Measurements from ENCODE around the gene EEF2K. TPM values are rescaled to one million over a fixed set of nuclear protein-coding genes. Genes with fewer than 3 reads are reported as not detected.
A peak's percentile ranks its signal among the peaks of the same experiment; 100 is the strongest.

Gene EEF2K
- total RNA-seq, 2 donors from 2014 or later = 23.6 to 25.1 TPM

DNA sequence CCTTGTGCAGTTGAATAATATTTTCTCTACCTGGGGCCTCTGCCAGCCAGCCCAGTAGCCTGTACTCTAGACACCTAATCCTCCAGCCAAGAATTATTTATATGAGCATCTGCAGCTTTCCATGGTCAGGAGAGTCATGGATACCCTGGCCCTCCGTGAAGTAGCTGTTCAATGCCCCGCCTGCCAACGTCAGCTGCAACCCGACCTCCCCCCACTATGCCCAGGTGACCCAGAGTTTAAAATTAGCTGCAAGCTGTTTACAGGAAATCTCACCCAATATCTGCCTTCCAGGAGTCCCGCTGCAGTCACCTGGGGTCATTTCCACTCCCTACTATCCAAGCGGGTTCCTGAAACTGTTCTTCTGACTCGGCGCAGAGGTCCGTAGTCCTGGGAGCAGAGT lies 31.4 kb upstream of the EEF2K start:
- TF ChIP-seq POLR2A (IDR thresholded peaks at IDR 0.05) (no peak), CTCF (IDR thresholded peaks at IDR 0.05) (no peak)
- H3K4me3 ChIP-seq = no peak overlapping the region
- H3K4me1 ChIP-seq = no peaks in the 10 kb centered on the region
- 45 to 49% methylated on average over 9 of the region's 9 CpGs for WGBS, 2 donors
- no peaks in the 10 kb centered on the region for H3K9me3 ChIP-seq
- H3K27me3 ChIP-seq = no peaks in the 10 kb centered on the region
- DNase-seq (no peak), ATAC-seq (no peak)
- H3K27ac ChIP-seq = no peak overlapping the region
- no peaks in the 10 kb centered on the region for H3K36me3 ChIP-seq (replicated peaks in 1 of 2; ENCODE audit: insufficient read depth in 1 of 2, low read depth in 2 of 2)
- intact Hi-C loops (cut with DNase I) = loop anchor here (10.0 kb wide), 1 partner anchor 230 kb away; no protein-coding TSS in a partner anchor

GRCh38 chr16:22177968-22178930 lies 27.8 kb upstream of the EEF2K start:
- intact Hi-C loops (cut with DNase I) = loop anchor here (10.0 kb wide), 1 partner anchor 233 kb away; no protein-coding TSS in a partner anchor
- DNase-seq (no peak), ATAC-seq (peak; percentile 9)

GRCh38 chr16:22181426-22181825 lies 24.7 kb upstream of the EEF2K start:
- Histone ChIP-seq H3K27ac (no peak overlapping the region), H3K4me1 (no peaks in the 10 kb centered on the region), H3K27me3 (no peaks in the 10 kb centered on the region), H3K9me3 (no peaks in the 10 kb centered on the region), H3K4me3 (no peak overlapping the region), H3K36me3 (replicated peaks in 1 of 2; ENCODE audit: insufficient read depth in 1 of 2, low read depth in 2 of 2) (no peaks in the 10 kb centered on the region)
- ATAC-seq (no peak), DNase-seq (no peak)
- TF ChIP-seq CTCF (IDR thresholded peaks at IDR 0.05) (no peak), POLR2A (IDR thresholded peaks at IDR 0.05) (no peak)
- 63 to 73% methylated on average over 2 to 11 of the region's 11 CpGs for WGBS, 2 donors
- intact Hi-C loops (cut with DNase I) = no loop called here

More at GRCh38 chr16:22177968-22178930, 27.8 kb upstream of the EEF2K start:
- H3K27me3 ChIP-seq = no peaks in the 10 kb centered on the region
- H3K9me3 ChIP-seq = no peaks in the 10 kb centered on the region
- TF ChIP-seq POLR2A (IDR thresholded peaks at IDR 0.05) (no peak), CTCF (IDR thresholded peaks at IDR 0.05) (no peak)
- no peaks in the 10 kb centered on the region for H3K4me1 ChIP-seq
- H3K27ac ChIP-seq = no peak overlapping the region
- no peak overlapping the region for H3K4me3 ChIP-seq
- no peaks in the 10 kb centered on the region for H3K36me3 ChIP-seq (replicated peaks in 1 of 2; ENCODE audit: insufficient read depth in 1 of 2, low read depth in 2 of 2)
- 66 to 79% methylated on average over 8 to 18 of the region's 18 CpGs for WGBS, 2 donors

- DNase-seq (no peak), ATAC-seq (no peak)
- intact Hi-C loops (cut with DNase I) = no loop called here
- no peaks in the 10 kb centered on the region for H3K36me3 ChIP-seq (replicated peaks in 1 of 2; ENCODE audit: insufficient read depth in 1 of 2, low read depth in 2 of 2)
- no peak overlapping the region for H3K4me3 ChIP-seq
- no peaks in the 10 kb centered on the region for H3K4me1 ChIP-seq
- no peaks in the 10 kb centered on the region for H3K27me3 ChIP-seq
- no peak overlapping the region for H3K27ac ChIP-seq
- WGBS, 2 donors = 60 to 62% methylated on average over 6 to 7 of the region's 7 CpGs
- H3K9me3 ChIP-seq = no peaks in the 10 kb centered on the region
- TF ChIP-seq POLR2A (IDR thresholded peaks at IDR 0.05) = no peak
- no peak for TF ChIP-seq CTCF (IDR thresholded peaks at IDR 0.05)
These were observed 24.2 kb upstream of the EEF2K start for GRCh38 chr16:22181843-22182242.

Measured in body of pancreas (tissue), 4 donors.